CD4-positive, alpha-beta T cell (primary cell): ENCODE results near the gene MTM1. TPM values are rescaled to one million over a fixed set of nuclear protein-coding genes. Genes with fewer than 3 reads are reported as not detected.

Experiments
- ATAC-seq: fragments of 200-7000 bp; cut with Tn5 transposase; one replicate; pipeline ENCODE4 v1.10.0; 2022; ENCODE audit warnings: mild to moderate bottlenecking; ENCODE audit not compliant: poor library complexity
- CTCF ChIA-PET: fragments of 350-600 bp; sonication (Branson Sonifier 250); formaldehyde crosslinking; loops from one replicate; lab custom pipeline; 2021; ENCODE audit warnings: antibody characterized with exemption, inconsistent platforms; lab: Charles Lee
- POLR2A ChIA-PET: fragments of 350-600 bp; sonication (Branson Sonifier 250); formaldehyde crosslinking; loops from one replicate; lab custom pipeline; 2021; ENCODE audit warnings: antibody characterized with exemption, inconsistent platforms; lab: Charles Lee
- DNase-seq, 14 experiments: peaks; one replicate each; pipeline ENCODE4 v3.0.0-alpha.2; 2013 to 2020; ENCODE audit warnings: mixed read lengths in 2 of 14
- H3K27ac ChIP-seq, 2 donors: one replicate each; pipeline versions ENCODE4 v1.5.1 to v1.7.0; 2013; ENCODE audit warnings: low read length in 2 of 2, low read depth in 1 of 2, mild to moderate bottlenecking in 1 of 2
- H3K27me3 ChIP-seq, 2 experiments: 1 replicate in 1 of 2; 2 replicates in 1 of 2; pipeline versions ENCODE4 v1.6.1 to v1.7.0; 2013; ENCODE audit warnings: low read length in 2 of 2, control low read depth in 1 of 2, mild to moderate bottlenecking in 1 of 2, moderate library complexity in 1 of 2; ENCODE audit not compliant: insufficient read depth in 2 of 2, control insufficient read depth in 1 of 2
- H3K36me3 ChIP-seq: one replicate; pipeline ENCODE4 v1.6.1; 2013; ENCODE audit warnings: low read length, control low read depth; ENCODE audit not compliant: insufficient read depth
- H3K4me1 ChIP-seq: one replicate; pipeline ENCODE4 v1.6.1; 2013; ENCODE audit warnings: low read length, control low read depth; ENCODE audit not compliant: insufficient read depth
- H3K4me3 ChIP-seq: one replicate; pipeline ENCODE4 v1.5.1; 2013; ENCODE audit warnings: mild to moderate bottlenecking, low read length, moderate library complexity
- H3K9me3 ChIP-seq, 2 experiments: 1 replicate in 1 of 2; 2 replicates in 1 of 2; pipeline versions ENCODE4 v1.6.1 to v1.7.0; 2013; ENCODE audit warnings: low read length in 2 of 2, mild to moderate bottlenecking in 2 of 2, control low read depth in 1 of 2, moderate library complexity in 1 of 2; ENCODE audit not compliant: control insufficient read depth in 1 of 2, insufficient read depth in 1 of 2
- H3K27ac Mint-ChIP-seq: one replicate; pipeline ENCODE4 v1.8.0; 2020; ENCODE audit warnings: mixed read lengths
- H3K27me3 Mint-ChIP-seq: one replicate; pipeline ENCODE4 v1.8.0; 2021; ENCODE audit warnings: mixed read lengths
- H3K36me3 Mint-ChIP-seq: one replicate; pipeline ENCODE4 v1.8.0; 2021; ENCODE audit warnings: low read depth, mixed read lengths
- H3K4me1 Mint-ChIP-seq: one replicate; pipeline ENCODE4 v1.8.0; 2021; ENCODE audit warnings: low read depth, mixed read lengths
- H3K4me3 Mint-ChIP-seq: one replicate; pipeline ENCODE4 v1.8.0; 2020; ENCODE audit warnings: mild to moderate bottlenecking, mixed read lengths
- H3K9me3 Mint-ChIP-seq: one replicate; pipeline ENCODE4 v1.8.0; 2020; ENCODE audit warnings: mixed read lengths
- CTCF ChIP-seq: fragments of 200-600 bp; IDR thresholded peaks from one replicate; pipeline ENCODE4 v1.8.0; 2022; ENCODE audit warnings: antibody characterized with exemption, mild to moderate bottlenecking
- intact Hi-C, 2 experiments: fragments of 100-400 bp; cut with DNase I in 1 of 2; cut with micrococcal nuclease in 1 of 2; formaldehyde crosslinking; loops; one replicate each; pipeline versions ENCODE4 v1.15.1 to v1.9.0; 2023 to 2025; cut with DNase I, micrococcal nuclease
- total RNA-seq, 174 experiments: library from RNA in 2 of 174; stranded (reverse) in 2 of 174; gene quantifications; one replicate each; pipeline ENCODE4 v1.2.3 and lab custom pipeline; 2021 to 2026

The MTM1 gene
- total RNA-seq, 2 experiments from 2014 or later, result 20.6 to 26.9 TPM

- H3K27ac Mint-ChIP-seq, result no peak overlapping the region
These were observed 37.2 kb downstream of the MTM1 start for GRCh38 chrX:150605603-150606002.

GRCh38 chrX:150607201-150607600 lies 38.8 kb downstream of the MTM1 start:
- no peaks in the 10 kb centered on the region for H3K9me3 Mint-ChIP-seq
- Histone ChIP-seq H3K27me3 (no peaks in the 10 kb centered on the region), H3K4me1 (no peaks in the 10 kb centered on the region), H3K4me3 (no peak overlapping the region), H3K36me3 (peaks cover 52% of the 10 kb centered on the region), H3K9me3 (no peaks in the 10 kb centered on the region), H3K27ac (no peak overlapping the region)
- no peak overlapping the region for H3K4me3 Mint-ChIP-seq
- ATAC-seq (no peak), DNase-seq (peak in 1 of 14 experiments; percentile 10)
- no peaks in the 10 kb centered on the region for H3K27me3 Mint-ChIP-seq
- H3K36me3 Mint-ChIP-seq, result peaks cover 69% of the 10 kb centered on the region
- intact Hi-C loops, result no loop called here
- CTCF ChIA-PET, result no interaction called here
- H3K4me1 Mint-ChIP-seq, result peaks cover 9% of the 10 kb centered on the region
- POLR2A ChIA-PET, result no interaction called here
- no peak overlapping the region for H3K27ac Mint-ChIP-seq
- no peak for TF ChIP-seq CTCF

More at GRCh38 chrX:150605603-150606002, 37.2 kb downstream of the MTM1 start:
- no peak overlapping the region for H3K27ac ChIP-seq
- H3K27me3 ChIP-seq, result no peaks in the 10 kb centered on the region
- ChIA-PET POLR2A (no interaction called here), CTCF (no interaction called here)
- H3K36me3 ChIP-seq, result peaks cover 60% of the 10 kb centered on the region
- Mint-ChIP-seq H3K4me1 (peaks cover 15% of the 10 kb centered on the region), H3K9me3 (no peaks in the 10 kb centered on the region), H3K4me3 (no peak overlapping the region), H3K27me3 (no peaks in the 10 kb centered on the region), H3K36me3 (peaks cover 73% of the 10 kb centered on the region)
- no peak for TF ChIP-seq CTCF
- H3K9me3 ChIP-seq, result no peaks in the 10 kb centered on the region
- ATAC-seq (no peak), DNase-seq (no peak)
- intact Hi-C loops, result no loop called here
- no peaks in the 10 kb centered on the region for H3K4me1 ChIP-seq
- no peak overlapping the region for H3K4me3 ChIP-seq

DNA sequence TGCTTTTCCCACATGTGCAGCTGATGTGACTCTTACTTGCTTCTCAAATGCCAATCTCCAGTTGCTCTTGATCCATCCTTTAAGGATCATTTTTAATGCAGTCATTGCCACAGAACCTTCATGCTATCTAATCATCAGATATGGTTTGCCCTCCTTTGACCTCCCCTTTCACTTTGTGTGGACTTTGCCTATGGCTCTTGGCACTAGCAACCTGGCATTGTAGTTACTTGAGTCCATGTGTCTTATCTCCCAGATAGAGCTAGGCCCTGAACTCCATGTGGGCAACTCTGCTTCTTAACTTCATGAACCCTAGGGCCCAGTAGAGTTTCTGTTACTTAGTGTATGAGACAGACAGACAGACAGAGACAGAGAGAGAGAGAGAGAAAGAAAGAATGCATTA lies 41.6 kb downstream of the MTM1 start:
- Histone ChIP-seq H3K4me1 (no peaks in the 10 kb centered on the region), H3K27me3 (no peaks in the 10 kb centered on the region), H3K27ac (no peak overlapping the region), H3K9me3 (no peaks in the 10 kb centered on the region), H3K4me3 (no peak overlapping the region), H3K36me3 (peaks cover 32% of the 10 kb centered on the region)
- no peak for TF ChIP-seq CTCF
- Mint-ChIP-seq H3K27ac (no peak overlapping the region), H3K4me1 (peaks cover 4% of the 10 kb centered on the region), H3K27me3 (no peaks in the 10 kb centered on the region), H3K9me3 (no peaks in the 10 kb centered on the region), H3K36me3 (peaks cover 63% of the 10 kb centered on the region), H3K4me3 (no peak overlapping the region)
- DNase-seq (no peak), ATAC-seq (no peak)
- intact Hi-C loops, result no loop called here
- CTCF ChIA-PET, result no interaction called here
- POLR2A ChIA-PET, result no interaction called here
